ENCODE measurements around the gene THBS4.

Gene THBS4

GRCh38 chr5:80041527-80041926 lies 6.4 kb downstream of the THBS4 start (continued):
- TF ChIP-seq ZNF580 (tag by site-specific recombination; IDR thresholded peaks at IDR 0.05) (no peak), ZNF629 (tag by site-specific recombination; IDR thresholded peaks at IDR 0.05) (no peak), ZNF274 (IDR thresholded peaks at IDR 0.05; ENCODE audit: low read length) (no peak), ZNF274 (tag by site-specific recombination; IDR thresholded peaks at IDR 0.05; ENCODE audit: borderline replicate concordance) (no peak)

- H3K27ac ChIP-seq (ENCODE audit: extremely low read depth, low read depth, low read length), result no peak overlapping the region
- H3K4me1 ChIP-seq (ENCODE audit: control insufficient read depth, insufficient read depth, low read length), result no peaks in the 10 kb centered on the region
- POLR2A ChIA-PET, result no interaction called here
- no peak for TF ChIP-seq ZNF223 (tag by site-specific recombination; IDR thresholded peaks at IDR 0.05)
- TF ChIP-seq ATF2 (tag by site-specific recombination; IDR thresholded peaks at IDR 0.05; ENCODE audit: low read depth), result no peak
- no peak for TF ChIP-seq PBX3 (CRISPR knock-in tag; IDR thresholded peaks at IDR 0.05)
- no peak for TF ChIP-seq ZNF280C (tag by site-specific recombination; IDR thresholded peaks at IDR 0.05)
- TF ChIP-seq MYNN (tag by site-specific recombination; IDR thresholded peaks at IDR 0.05; ENCODE audit: borderline replicate concordance), result no peak
- TF ChIP-seq REST (tag by site-specific recombination; IDR thresholded peaks at IDR 0.05), result no peak
- no peak for TF ChIP-seq HOXA7 (CRISPR knock-in tag; IDR thresholded peaks at IDR 0.05; ENCODE audit: borderline replicate concordance)
- TF ChIP-seq ZNF48 (tag by site-specific recombination; IDR thresholded peaks at IDR 0.05), result no peak
- H3K36me3 ChIP-seq (ENCODE audit: control insufficient read depth in 2 of 2, insufficient read depth in 1 of 2, low read length in 2 of 2), result no peaks in the 10 kb centered on the region
- H3K9me3 ChIP-seq (ENCODE audit: control insufficient read depth, insufficient read depth, low read depth, low read length), result no peaks in the 10 kb centered on the region
- CTCF ChIA-PET, result interaction anchor here (0.5 kb wide), 1 partner anchor 51 kb away, joined by 3 read pairs; no protein-coding TSS in a partner anchor
- H3K4me3 ChIP-seq (ENCODE audit: low read depth, low read length), result no peak overlapping the region
These were observed 7.2 kb downstream of the THBS4 start for GRCh38 chr5:80042330-80042729.

GRCh38 chr5:80043187-80043586 lies 8.0 kb downstream of the THBS4 start:
- no peaks in the 10 kb centered on the region for H3K9me3 ChIP-seq (ENCODE audit: control insufficient read depth, insufficient read depth, low read depth, low read length)
- no peak overlapping the region for H3K4me3 ChIP-seq (ENCODE audit: low read depth, low read length)
- H3K36me3 ChIP-seq (ENCODE audit: control insufficient read depth in 2 of 2, insufficient read depth in 1 of 2, low read length in 2 of 2), result no peaks in the 10 kb centered on the region
- POLR2A ChIA-PET, result no interaction called here
- H3K27ac ChIP-seq (ENCODE audit: extremely low read depth, low read depth, low read length), result no peak overlapping the region
- CTCF ChIA-PET, result no interaction called here
- H3K4me1 ChIP-seq (ENCODE audit: control insufficient read depth, insufficient read depth, low read length), result no peaks in the 10 kb centered on the region
- no peak for TF ChIP-seq ZNF514 (tag by site-specific recombination; IDR thresholded peaks at IDR 0.05)
- no peak for TF ChIP-seq ZNF473 (tag by site-specific recombination; IDR thresholded peaks at IDR 0.05)
- no peak for TF ChIP-seq ZNF24 (tag by site-specific recombination; IDR thresholded peaks at IDR 0.05)
- no peak for TF ChIP-seq ZNF792 (tag by site-specific recombination; IDR thresholded peaks at IDR 0.05)
- TF ChIP-seq ZNF155 (tag by site-specific recombination; IDR thresholded peaks at IDR 0.05), result no peak
- TF ChIP-seq ZNF133 (tag by site-specific recombination; IDR thresholded peaks at IDR 0.05), result no peak
- TF ChIP-seq BCL6B (tag by site-specific recombination; IDR thresholded peaks at IDR 0.05), result no peak
- no peak for TF ChIP-seq ZNF677 (tag by site-specific recombination; IDR thresholded peaks at IDR 0.05)
- no peak for TF ChIP-seq ZSCAN18 (tag by site-specific recombination; IDR thresholded peaks at IDR 0.05)
- no peak for TF ChIP-seq ZNF704 (tag by site-specific recombination; IDR thresholded peaks at IDR 0.05)

Measured in HEK293 (cell line).